H1 (cell line): ENCODE data around the gene TAPBPL. TPM values are rescaled to one million over a fixed set of nuclear protein-coding genes. Genes with fewer than 3 reads are reported as not detected.

ENCODE experiments used
- CTCF ChIA-PET: fragments of 300-600 bp; sonication (Branson Sonifier 250); formaldehyde crosslinking; loops from one replicate; lab custom pipeline; 2021; ENCODE audit not compliant: partially characterized antibody; lab: Charles Lee
- POLR2A ChIA-PET: fragments of 300-600 bp; sonication (Branson Sonifier 250); formaldehyde crosslinking; loops from one replicate; lab custom pipeline; 2021; ENCODE audit warnings: inconsistent platforms; ENCODE audit not compliant: partially characterized antibody; lab: Charles Lee
- DNase-seq, 2 experiments: peaks; one replicate each; pipeline versions ENCODE4 v3.0.0 to v3.0.0-alpha.2; 2010 to 2022; ENCODE audit warnings: low spot score in 2 of 2, low read depth in 1 of 2, mixed read lengths in 1 of 2
- FAIRE-seq: peaks from 2 replicates; lab custom pipeline; 2011; peaks lifted over from hg19 to GRCh38; lab: Jason Lieb, UNC
- H2AFZ ChIP-seq: 2 replicates; pipeline ENCODE4 v1.8.1; 2012; ENCODE audit warnings: low read length, inconsistent platforms
- H2AK5ac ChIP-seq: 2 replicates; pipeline ENCODE4 v1.6.1; 2013; ENCODE audit warnings: low read depth, low read length
- H2BK120ac ChIP-seq: replicated peaks from 2 replicates; pipeline ENCODE3; 2013; ENCODE audit warnings: low read depth, low read length, inconsistent platforms
- H2BK12ac ChIP-seq: 2 replicates; pipeline ENCODE4 v1.6.1; 2013; ENCODE audit warnings: low read depth, low read length
- H2BK15ac ChIP-seq: 2 replicates; pipeline ENCODE4 v1.6.1; 2013; ENCODE audit warnings: low read length
- H2BK20ac ChIP-seq: 2 replicates; pipeline ENCODE4 v1.6.1; 2013; ENCODE audit warnings: low read length
- H2BK5ac ChIP-seq: 2 replicates; pipeline ENCODE4 v1.6.1; 2013; ENCODE audit warnings: low read depth, low read length
- H3K14ac ChIP-seq: 2 replicates; pipeline ENCODE4 v1.6.1; 2013; ENCODE audit warnings: inconsistent platforms; ENCODE audit not compliant: insufficient read length
- H3K18ac ChIP-seq: 2 replicates; pipeline ENCODE4 v1.6.1; 2013; ENCODE audit warnings: low read length; ENCODE audit errors: extremely low read depth
- H3K23ac ChIP-seq: 2 replicates; pipeline ENCODE4 v1.6.1; 2013; ENCODE audit warnings: inconsistent platforms; ENCODE audit not compliant: insufficient read length
- H3K23me2 ChIP-seq: 2 replicates; pipeline ENCODE4 v1.6.1; 2013; ENCODE audit warnings: low read depth, low read length
- H3K27ac ChIP-seq: 2 replicates; pipeline ENCODE4 v1.6.1; 2011; ENCODE audit warnings: low read depth, low read length, inconsistent platforms
- H3K27me3 ChIP-seq, 4 experiments: replicated peaks in 1 of 4; 1 replicate in 1 of 4; 2 replicates in 3 of 4; pipeline versions ENCODE4 v1.6.1 to v1.8.1; 2011 to 2013; ENCODE audit warnings: low read length in 3 of 4, mild to moderate bottlenecking in 3 of 4, inconsistent platforms in 2 of 4, mixed read lengths in 2 of 4, moderate library complexity in 1 of 4; ENCODE audit not compliant: control insufficient read depth in 3 of 4, insufficient read depth in 3 of 4; ENCODE audit errors: extremely low read depth in 1 of 4
- H3K36me3 ChIP-seq, 4 experiments: 2 replicates each; pipeline versions ENCODE4 v1.6.1 to v1.8.1; 2011 to 2013; ENCODE audit warnings: mild to moderate bottlenecking in 4 of 4, low read length in 3 of 4, moderate library complexity in 2 of 4, control low read depth in 1 of 4, inconsistent platforms in 1 of 4; ENCODE audit not compliant: insufficient read depth in 4 of 4, control insufficient read depth in 2 of 4
- H3K4ac ChIP-seq: replicated peaks from 2 replicates; pipeline ENCODE3; 2013; ENCODE audit warnings: low read length, low read depth, mixed read lengths, inconsistent platforms; ENCODE audit not compliant: insufficient read length
- H3K4me1 ChIP-seq, 4 experiments: replicated peaks in 1 of 4; 1 replicate in 1 of 4; 2 replicates in 3 of 4; pipeline versions ENCODE4 v1.6.1 to v1.8.1; 2011 to 2013; ENCODE audit warnings: low read length in 3 of 4, inconsistent platforms in 2 of 4, mixed read lengths in 1 of 4; ENCODE audit not compliant: insufficient read depth in 4 of 4, control insufficient read depth in 3 of 4
- H3K4me2 ChIP-seq, 2 experiments: 2 replicates each; pipeline versions ENCODE4 v1.6.1 to v1.8.1; 2011 to 2013; ENCODE audit warnings: low read depth in 2 of 2, low read length in 2 of 2, control low read depth in 1 of 2, inconsistent platforms in 1 of 2, mild to moderate bottlenecking in 1 of 2; ENCODE audit not compliant: insufficient read depth in 1 of 2
- H3K4me3 ChIP-seq, 4 experiments: fragments of 200-600, 300-600 bp in 1 of 4; sonication (generic), shearing (Covaris generic), sonication (Bioruptor Twin) in 1 of 4; 2 replicates each; pipeline versions ENCODE4 v1.5.1 to v1.8.1; 2011 to 2016; ENCODE audit warnings: low read length in 4 of 4, low read depth in 3 of 4, control low read depth in 2 of 4, inconsistent platforms in 2 of 4, mild to moderate bottlenecking in 2 of 4, mixed read lengths in 1 of 4, moderate library complexity in 1 of 4; ENCODE audit not compliant: insufficient read depth in 2 of 4; ENCODE audit errors: extremely low read depth in 1 of 4
- H3K56ac ChIP-seq: replicated peaks from 2 replicates; pipeline ENCODE3; 2013; ENCODE audit warnings: low read depth, mild to moderate bottlenecking, mixed read lengths, low read length, inconsistent platforms; ENCODE audit not compliant: insufficient read length
- H3K79me1 ChIP-seq: 2 replicates; pipeline ENCODE4 v1.6.1; 2013; ENCODE audit warnings: low read depth, low read length, control low read depth
- H3K79me2 ChIP-seq, 2 experiments: 2 replicates each; pipeline versions ENCODE4 v1.6.1 to v1.8.1; 2012 to 2013; ENCODE audit warnings: low read length in 2 of 2, mild to moderate bottlenecking in 2 of 2, inconsistent platforms in 1 of 2; ENCODE audit not compliant: insufficient read depth in 2 of 2, control insufficient read depth in 1 of 2
- H3K9ac ChIP-seq, 4 experiments: replicated peaks in 1 of 4; 1 replicate in 1 of 4; 2 replicates in 3 of 4; pipeline versions ENCODE4 v1.6.1 to v1.8.1; 2011 to 2013; ENCODE audit warnings: low read depth in 3 of 4, low read length in 3 of 4, control low read depth in 2 of 4, mild to moderate bottlenecking in 2 of 4, moderate library complexity in 2 of 4, inconsistent platforms in 1 of 4; ENCODE audit errors: extremely low read depth in 1 of 4
- H3K9me3 ChIP-seq, 2 experiments: 2 replicates each; pipeline versions ENCODE4 v1.6.1 to v1.8.1; 2012 to 2013; ENCODE audit warnings: mild to moderate bottlenecking in 2 of 2, moderate library complexity in 2 of 2, control low read depth in 1 of 2, inconsistent platforms in 1 of 2, low read depth in 1 of 2, low read length in 1 of 2, mixed read lengths in 1 of 2; ENCODE audit not compliant: insufficient read depth in 2 of 2
- H4K20me1 ChIP-seq, 2 experiments: replicated peaks in 1 of 2; 2 replicates each; pipeline versions ENCODE3 to v1.8.1; 2011 to 2013; ENCODE audit warnings: inconsistent platforms in 2 of 2, low read length in 2 of 2, mild to moderate bottlenecking in 1 of 2; ENCODE audit not compliant: insufficient read depth in 2 of 2, control insufficient read depth in 1 of 2
- H4K5ac ChIP-seq: 2 replicates; pipeline ENCODE4 v1.6.1; 2013; ENCODE audit warnings: low read length, low read depth, mixed read lengths, inconsistent platforms; ENCODE audit not compliant: insufficient read length
- H4K8ac ChIP-seq: 2 replicates; pipeline ENCODE4 v1.8.0; 2013; ENCODE audit warnings: mild to moderate bottlenecking, moderate library complexity, low read length, inconsistent platforms; ENCODE audit not compliant: insufficient read depth; ENCODE audit errors: extremely low read depth
- H4K91ac ChIP-seq: replicated peaks from 2 replicates; pipeline ENCODE3; 2013; ENCODE audit warnings: low read length, mixed read lengths, inconsistent platforms; ENCODE audit not compliant: insufficient read length
- ATF2 ChIP-seq: IDR thresholded peaks from 2 replicates; pipeline ENCODE4 v1.6.1; 2012; ENCODE audit warnings: low read length, inconsistent platforms
- NRF1 ChIP-seq: IDR thresholded peaks from 2 replicates; pipeline ENCODE4 v1.6.1; 2011; ENCODE audit warnings: mild to moderate bottlenecking, low read depth, low read length, improper control_type of control experiment
- POLR2A ChIP-seq, 2 experiments: IDR thresholded peaks; 1 replicate in 1 of 2; 2 replicates in 1 of 2; pipeline ENCODE4 v1.6.1; 2011; ENCODE audit warnings: low read depth in 2 of 2, low read length in 2 of 2, mild to moderate bottlenecking in 2 of 2; ENCODE audit errors: control extremely low read depth in 1 of 2
- RFX5 ChIP-seq: IDR thresholded peaks from 2 replicates; pipeline ENCODE4 v1.6.1; 2011; ENCODE audit warnings: low read depth, low read length, improper control_type of control experiment, borderline replicate concordance
- SIRT6 ChIP-seq: IDR thresholded peaks from one replicate; pipeline ENCODE4 v1.7.1; 2012; ENCODE audit warnings: low read length, inconsistent platforms
- WGBS, 2 experiments: shearing (Covaris generic) in 1 of 2; methylation state at CpG; one replicate each; pipeline versions ENCODE4 v1.1.6 to v1.1.7; 2013 to 2015; ENCODE audit warnings: low lambda C conversion rate in 2 of 2, mixed read lengths in 2 of 2, inconsistent platforms in 1 of 2, low coverage in 1 of 2, missing lambda C conversion rate in 1 of 2; ENCODE audit not compliant: insufficient replicate concordance in 2 of 2, insufficient coverage in 1 of 2, insufficient read length in 1 of 2; ENCODE audit errors: extremely low coverage in 1 of 2, missing lambda C conversion rate in 1 of 2; 5-methylcytosine and 5-hydroxymethylcytosine counted together
- polyA plus RNA-seq, 7 experiments: library from polyadenylated mRNA; depleted of rRNA in 3 of 7; stranded (reverse) in 5 of 7; unstranded in 2 of 7; fragments of >200 nt in 5 of 7; fragments of 200-250 nt in 2 of 7; gene quantifications; 1 replicate in 5 of 7; 2 replicates in 1 of 7; 4 replicates in 1 of 7; pipeline versions ENCODE4 v1.2.1 to v1.2.3, GENCODE V29; 2011 to 2013; ENCODE audit warnings: missing spikeins in 2 of 7, mixed read lengths in 2 of 7
- total RNA-seq: library from RNA; stranded (reverse); fragmentation: NEBNext Ultra II Directional; extraction: Animal tissue kit (Norgen Biotek cat#: 25700); gene quantifications from 2 replicates; pipeline ENCODE4 v1.2.1, GENCODE V29; 2021

The TAPBPL gene
- total and polyA plus RNA-seq, 2 of the 8 experiments (the other 6 are each of a cell fraction or from before 2014, with no cell fraction given), result 0.61 to 1.5 TPM

GRCh38 chr12:6450091-6450868, 1.6 kb upstream of the TAPBPL start:
- CTCF ChIA-PET, result interaction anchor here (0.6 to 4.4 kb wide), 8 partner anchors 10 to 128 kb away, joined by 4 to 36 read pairs (median 10); no protein-coding TSS in a partner anchor
- POLR2A ChIA-PET, result interaction anchor here (1.0 to 4.9 kb wide), 16 partner anchors 8 to 130 kb away, joined by 3 to 41 read pairs (median 8); partner anchors contain the start of genes CD27, GAPDH, LTBR and MRPL51
- H4K91ac ChIP-seq, result peak overlapping the region; percentile 91

More at GRCh38 chr12:6450091-6450868, 1.6 kb upstream of the TAPBPL start:
- Histone ChIP-seq H2AFZ (no peak overlapping the region), H3K4me2 (peak overlapping the region; percentile 62 to 67), H3K56ac (no peak overlapping the region), H3K4me3 (peak overlapping the region in 2 of 4 experiments; percentile 10 to 42; a peak in 4 of 8 replicates), H3K14ac (no peak overlapping the region), H4K5ac (no peak overlapping the region), H2AK5ac (peak overlapping the region; percentile 54; the same call in 1 of the 2 replicates), H3K9ac (peak overlapping the region in 1 of 4 experiments; percentile 4; a peak in 2 of 7 replicates), H4K20me1 (no peaks in the 10 kb centered on the region), H3K23me2 (no peaks in the 10 kb centered on the region; the same call in 1 of the 2 replicates), H3K23ac (no peak overlapping the region), H2BK15ac (peak overlapping the region; percentile 83), H3K4me1 (peaks cover 23 to 36% (median 31%) of the 10 kb centered on the region in 4 experiments), H3K27ac (peak overlapping the region; percentile 78; the same call in 1 of the 2 replicates), H3K9me3 (no peaks in the 10 kb centered on the region), H3K4ac (peak overlapping the region; percentile 30), H3K79me1 (no peaks in the 10 kb centered on the region), H3K79me2 (no peaks in the 10 kb centered on the region), H4K8ac (peak overlapping the region; percentile 93; the same call in 1 of the 2 replicates), H2BK120ac (peak overlapping the region; percentile 12), H3K36me3 (no peaks in the 10 kb centered on the region), H3K18ac (peak overlapping the region; percentile 96), H2BK12ac (peak overlapping the region; percentile 91), H2BK5ac (peak overlapping the region; percentile 88), H2BK20ac (peak overlapping the region; percentile 74), H3K27me3 (no peaks in the 10 kb centered on the region)
- TF ChIP-seq SIRT6 (no peak), POLR2A (IDR thresholded peaks at IDR 0.05; ENCODE audit: control extremely low read depth in 1 of 2, low read depth in 2 of 2, low read length in 2 of 2) (no peak), RFX5 (no peak), ATF2 (no peak), NRF1 (no peak)
- DNase-seq, result no peak
- 83% methylated on average over 16 of the region's 16 CpGs; no CpG with 5 or more reads in 1 of the 2 experiments for WGBS, 2 experiments
- FAIRE-seq, result no peak
